BJ (cell line): ENCODE results near the gene NBR1. TPM values are rescaled to one million over a fixed set of nuclear protein-coding genes. Genes with fewer than 3 reads are reported as not detected.
"Not testable (repeated sequence)": the region's sequence is repeated elsewhere in the genome, so short reads cannot be mapped to it uniquely, and the experiment has no call there.

Source experiments
- CTCF ChIA-PET: fragments of 350-600 bp; formaldehyde crosslinking; extraction: SDS; loops from one replicate; lab custom pipeline; 2021; ENCODE audit warnings: antibody characterized with exemption, inconsistent platforms; lab: Yijun Ruan, JAX
- POLR2A ChIA-PET: fragments of 300-600 bp; sonication (Branson Sonifier 250); formaldehyde crosslinking; extraction: SDS; loops from one replicate; lab custom pipeline; 2021; ENCODE audit warnings: antibody characterized with exemption; lab: Charles Lee
- DNase-seq: peaks from one replicate; pipeline ENCODE4 v3.0.0-alpha.2; 2011; ENCODE audit warnings: low read depth
- H3K27me3 ChIP-seq: 2 replicates; pipeline ENCODE4 v1.6.0; 2011; ENCODE audit warnings: low read length; ENCODE audit not compliant: control insufficient read depth, insufficient read depth
- H3K36me3 ChIP-seq: 2 replicates; pipeline ENCODE4 v1.5.1; 2011; ENCODE audit warnings: low read length; ENCODE audit not compliant: control insufficient read depth, insufficient read depth
- H3K4me3 ChIP-seq: 2 replicates; pipeline ENCODE4 v1.5.1; 2011; ENCODE audit warnings: low read depth, mild to moderate bottlenecking, control low read depth, low read length
- CTCF ChIP-seq: IDR thresholded peaks from 2 replicates; pipeline ENCODE4 v1.5.1; 2011; ENCODE audit warnings: low read depth, mild to moderate bottlenecking, control low read depth, inconsistent platforms, low read length, moderate library complexity; ENCODE audit not compliant: insufficient read depth
- polyA plus RNA-seq: library from polyadenylated mRNA; depleted of rRNA; stranded (reverse); fragments of >200 nt; gene quantifications from 2 replicates; pipeline ENCODE4 v1.2.3, GENCODE V29; 2011

The NBR1 gene
- polyA plus RNA-seq, 1 experiment: 130 TPM

- TF ChIP-seq CTCF: no peak
- Histone ChIP-seq H3K36me3 (no peaks in the 10 kb centered on the region), H3K27me3 (no peaks in the 10 kb centered on the region), H3K4me3 (no peak overlapping the region)
- DNase-seq: no peak
- POLR2A ChIA-PET: no interaction called here
- CTCF ChIA-PET: no interaction called here
Measured at GRCh38 chr17:43155666-43156065, 15.3 kb upstream of the NBR1 start.

GRCh38 chr17:43159232-43159631 lies 11.8 kb upstream of the NBR1 start:
- H3K4me3 ChIP-seq, H3K27me3 ChIP-seq, H3K36me3 ChIP-seq, POLR2A ChIA-PET, DNase-seq, CTCF ChIA-PET: not testable (repeated sequence)

- H3K4me3 ChIP-seq, H3K36me3 ChIP-seq, DNase-seq, POLR2A ChIA-PET, CTCF ChIA-PET, H3K27me3 ChIP-seq: not testable (repeated sequence)
Measured at GRCh38 chr17:43159957-43160356, 11.1 kb upstream of the NBR1 start.

GRCh38 chr17:43165971-43166370 lies 5.0 kb upstream of the NBR1 start:
- POLR2A ChIA-PET, CTCF ChIA-PET, H3K27me3 ChIP-seq, DNase-seq, H3K36me3 ChIP-seq, H3K4me3 ChIP-seq: not testable (repeated sequence)

- DNase-seq: no peak
- peak overlapping the region; percentile 59 for H3K4me3 ChIP-seq
- H3K27me3 ChIP-seq: no peaks in the 10 kb centered on the region
- ChIA-PET CTCF (interaction anchor here (1.4 to 1.8 kb wide), 2 partner anchors 11 to 145 kb away, joined by 3 to 8 read pairs; partner anchors contain the start of gene RND2), POLR2A (no interaction called here)
- TF ChIP-seq CTCF: no peak
- no peaks in the 10 kb centered on the region for H3K36me3 ChIP-seq
Measured at GRCh38 chr17:43169561-43170139, 1.4 kb upstream of the NBR1 start.

GRCh38 chr17:43170140-43170765 lies 761 bp upstream of the NBR1 start:
- CTCF ChIA-PET: interaction anchor here (1.8 kb wide), 1 partner anchor 146 kb away, joined by 8 read pairs; the partner anchor contains the start of gene RND2

More at GRCh38 chr17:43170140-43170765, 761 bp upstream of the NBR1 start:
- TF ChIP-seq CTCF: no peak
- Histone ChIP-seq H3K4me3 (peak overlapping the region; percentile 59), H3K36me3 (no peaks in the 10 kb centered on the region), H3K27me3 (no peaks in the 10 kb centered on the region)
- POLR2A ChIA-PET: no interaction called here
- peak; percentile 87 for DNase-seq
